ENCODE data around the gene HMHB1. TPM values are rescaled to one million over a fixed set of nuclear protein-coding genes. Genes with fewer than 3 reads are reported as not detected.

The HMHB1 gene
- total RNA-seq, 2 experiments from 2014 or later = not detected

DNA sequence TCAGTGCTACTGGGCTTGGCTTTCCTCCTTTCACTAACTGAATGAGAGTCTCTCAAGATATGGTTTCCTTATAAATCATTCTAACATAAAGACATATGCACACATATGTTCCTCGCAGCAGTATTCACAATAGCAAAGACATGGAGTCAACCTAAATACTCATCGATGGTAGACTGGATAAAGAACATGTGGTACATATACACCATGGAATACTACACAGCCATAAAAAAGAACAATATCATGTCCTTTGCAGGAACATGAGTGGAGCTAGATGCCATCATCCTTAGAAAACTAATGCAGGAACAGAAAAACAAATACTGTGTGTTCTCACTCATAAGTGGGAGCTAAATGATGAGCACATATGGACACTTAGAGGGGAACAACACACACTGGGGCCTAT, 32.5 kb upstream of the HMHB1 start:
- intact Hi-C loops (cut with micrococcal nuclease) = no loop called here
- ChIA-PET CTCF (no interaction called here), POLR2A (no interaction called here)
- ATAC-seq (no peak), DNase-seq (no peak)
- Mint-ChIP-seq H3K4me3 (no peak overlapping the region), H3K27ac (no peak overlapping the region), H3K4me1 (ENCODE audit: low read depth) (peaks cover 2% of the 10 kb centered on the region), H3K27me3 (peaks cover 2% of the 10 kb centered on the region), H3K36me3 (ENCODE audit: low read depth) (peaks cover 2% of the 10 kb centered on the region), H3K9me3 (peaks cover 2% of the 10 kb centered on the region)
- TF ChIP-seq CTCF (IDR thresholded peaks at IDR 0.05) = no peak

DNA sequence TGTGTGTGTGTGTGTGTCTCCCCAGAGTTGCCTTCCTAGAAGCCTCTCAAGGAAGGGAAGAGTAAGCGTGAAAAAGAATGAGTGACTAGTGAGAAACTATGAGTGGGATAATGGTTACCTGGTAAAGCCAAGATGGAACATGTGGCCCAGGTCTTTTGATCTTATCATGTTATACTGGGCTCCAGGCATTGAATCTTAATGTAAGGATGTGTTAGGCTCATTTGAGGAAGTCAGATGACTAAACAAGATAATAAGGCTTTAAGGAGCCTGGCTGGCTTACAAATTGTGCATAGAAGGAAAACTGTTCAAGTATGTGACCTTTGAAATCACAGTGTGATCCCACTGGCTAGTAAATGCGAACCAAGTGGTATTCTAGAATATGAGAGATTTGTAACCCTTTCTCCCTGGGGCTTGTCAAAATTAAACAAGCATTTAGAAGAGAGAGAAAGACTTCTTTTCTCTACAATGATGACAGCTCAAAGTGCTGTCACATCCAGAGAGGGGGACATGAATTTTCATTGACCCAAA, 29.9 kb upstream of the HMHB1 start:
- no peak overlapping the region for H3K27ac Mint-ChIP-seq
- intact Hi-C loops (cut with micrococcal nuclease) = no loop called here
- ATAC-seq = no peak
- H3K9me3 Mint-ChIP-seq = peaks cover 2% of the 10 kb centered on the region
- CTCF ChIA-PET = no interaction called here
- no peak for TF ChIP-seq CTCF (IDR thresholded peaks at IDR 0.05)
- H3K27me3 Mint-ChIP-seq = peaks cover 2% of the 10 kb centered on the region
- H3K36me3 Mint-ChIP-seq (ENCODE audit: low read depth) = peaks cover 2% of the 10 kb centered on the region
- no peak overlapping the region for H3K4me3 Mint-ChIP-seq
- no peak for DNase-seq
- POLR2A ChIA-PET = interaction anchor here (0.6 kb wide), 1 partner anchor 169 kb away, joined by 3 read pairs; no protein-coding TSS in a partner anchor
- H3K4me1 Mint-ChIP-seq (ENCODE audit: low read depth) = no peaks in the 10 kb centered on the region

- Mint-ChIP-seq H3K4me3 (no peak overlapping the region), H3K9me3 (peaks cover 2% of the 10 kb centered on the region), H3K36me3 (ENCODE audit: low read depth) (peaks cover 2% of the 10 kb centered on the region), H3K27me3 (peaks cover 4% of the 10 kb centered on the region), H3K27ac (no peak overlapping the region), H3K4me1 (ENCODE audit: low read depth) (no peaks in the 10 kb centered on the region)
- DNase-seq (no peak), ATAC-seq (no peak)
- ChIA-PET POLR2A (no interaction called here), CTCF (no interaction called here)
- intact Hi-C loops (cut with micrococcal nuclease) = no loop called here
- no peak for TF ChIP-seq CTCF (IDR thresholded peaks at IDR 0.05)
Measured at GRCh38 chr5:143782588-143783386, 29.2 kb upstream of the HMHB1 start.

GRCh38 chr5:143788401-143788800, 23.6 kb upstream of the HMHB1 start:
- no peak for ATAC-seq
- Mint-ChIP-seq H3K36me3 (ENCODE audit: low read depth) (no peaks in the 10 kb centered on the region), H3K27ac (no peak overlapping the region), H3K9me3 (peaks cover 2% of the 10 kb centered on the region), H3K4me1 (ENCODE audit: low read depth) (peaks cover 6% of the 10 kb centered on the region), H3K27me3 (peaks cover 3% of the 10 kb centered on the region), H3K4me3 (no peak overlapping the region)
- no peak for DNase-seq
- ChIA-PET CTCF (no interaction called here), POLR2A (no interaction called here)
- intact Hi-C loops (cut with micrococcal nuclease) = no loop called here
- no peak for TF ChIP-seq CTCF (IDR thresholded peaks at IDR 0.05)

DNA sequence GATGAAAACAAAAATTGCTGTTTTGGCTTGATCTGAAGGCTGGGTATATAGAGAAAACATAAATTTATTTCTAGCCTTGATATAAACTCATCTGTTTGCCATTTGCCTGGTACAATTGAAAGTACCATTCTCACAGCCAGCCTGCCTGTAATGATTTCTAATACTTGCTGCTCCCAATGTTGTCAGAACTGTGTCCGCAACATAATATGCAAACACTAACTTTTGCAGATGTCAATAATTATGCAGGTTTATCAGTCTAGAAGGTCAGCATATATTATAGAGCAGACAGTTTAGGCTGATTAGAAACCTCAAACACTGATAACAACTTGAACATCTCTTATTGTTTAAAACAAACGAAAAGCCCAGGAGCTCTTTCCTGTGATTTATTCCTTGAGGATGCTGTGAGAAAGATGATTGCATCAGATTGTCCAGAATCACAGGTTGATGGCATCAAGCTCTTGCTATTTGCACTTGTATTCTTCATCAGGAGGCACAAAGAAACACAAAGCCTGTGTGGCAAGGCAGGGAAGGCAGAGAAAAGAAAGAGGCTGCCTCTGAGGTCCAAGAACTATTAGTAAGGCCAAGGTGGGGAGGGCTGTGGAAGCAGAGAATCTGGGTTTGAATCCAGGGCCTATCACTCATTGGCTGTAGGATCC, 21.4 kb upstream of the HMHB1 start:
- H3K27ac Mint-ChIP-seq = no peak overlapping the region
- POLR2A ChIA-PET = no interaction called here
- no peak for ATAC-seq
- no peak overlapping the region for H3K4me3 Mint-ChIP-seq
- peaks cover 3% of the 10 kb centered on the region for H3K27me3 Mint-ChIP-seq
- DNase-seq = no peak
- H3K9me3 Mint-ChIP-seq = peaks cover 2% of the 10 kb centered on the region
- H3K4me1 Mint-ChIP-seq (ENCODE audit: low read depth) = peaks cover 6% of the 10 kb centered on the region
- CTCF ChIA-PET = no interaction called here
- H3K36me3 Mint-ChIP-seq (ENCODE audit: low read depth) = no peaks in the 10 kb centered on the region
- no peak for TF ChIP-seq CTCF (IDR thresholded peaks at IDR 0.05)
- intact Hi-C loops (cut with micrococcal nuclease) = no loop called here

All from activated CD8-positive, alpha-beta T cell treated with anti-CD3 and anti-CD28 coated beads for 36 hours (primary cell).